SK-N-SH (cell line): Measurements from ENCODE around the gene DNASE2B. TPM values are rescaled to one million over a fixed set of nuclear protein-coding genes. Genes with fewer than 3 reads are reported as not detected.

Source experiments
- CTCF ChIA-PET: fragments of 300-600, 350-600 bp; formaldehyde crosslinking; extraction: SDS; loops from one replicate; lab custom pipeline; 2021; lab: Yijun Ruan, JAX
- POLR2A ChIA-PET: fragments of 350-600 bp; sonication (Branson Sonifier 250); formaldehyde crosslinking; extraction: SDS; loops from one replicate; lab custom pipeline; 2020; ENCODE audit warnings: antibody characterized with exemption, inconsistent platforms; lab: Yijun Ruan, JAX
- DNase-seq: peaks from one replicate; pipeline ENCODE4 v3.0.0; 2012
- H2AFZ ChIP-seq: fragments of 200-600 bp; sonication (generic); 2 replicates; pipeline ENCODE4 v1.8.1; 2016; ENCODE audit warnings: antibody characterized with exemption, mild to moderate bottlenecking, low read depth
- H3F3A ChIP-seq: fragments of 200-600 bp; sonication (generic); replicated peaks from 2 replicates; pipeline ENCODE3; 2016; ENCODE audit warnings: antibody characterized with exemption, mild to moderate bottlenecking; ENCODE audit not compliant: insufficient read depth
- H3K27ac ChIP-seq, 2 experiments: fragments of 200-500 bp in 1 of 2; fragments of 200-600 bp in 1 of 2; sonication (Bioruptor generic) in 1 of 2; sonication (generic), shearing (Covaris generic) in 1 of 2; 2 replicates each; pipeline versions ENCODE4 v1.5.1 to v1.6.1; 2014 to 2016; ENCODE audit warnings: low read depth in 2 of 2, inconsistent platforms in 1 of 2, low read length in 1 of 2, mild to moderate bottlenecking in 1 of 2, mixed read lengths in 1 of 2
- H3K27me3 ChIP-seq: fragments of 200-600 bp; sonication (generic), shearing (Covaris generic); 2 replicates; pipeline ENCODE4 v1.6.1; 2016; ENCODE audit warnings: mixed run types; ENCODE audit not compliant: insufficient read depth
- H3K36me3 ChIP-seq, 2 experiments: fragments of 200-500 bp in 1 of 2; fragments of 200-600 bp in 1 of 2; sonication (Bioruptor generic) in 1 of 2; sonication (generic) in 1 of 2; replicated peaks in 1 of 2; 2 replicates each; pipeline versions ENCODE3 to v1.5.1; 2014 to 2016; ENCODE audit warnings: low read length in 1 of 2, mild to moderate bottlenecking in 1 of 2; ENCODE audit not compliant: insufficient read depth in 2 of 2, control insufficient read depth in 1 of 2
- H3K4me1 ChIP-seq, 2 experiments: fragments of 200-500 bp in 1 of 2; fragments of 200-600 bp in 1 of 2; sonication (Bioruptor generic) in 1 of 2; sonication (generic), shearing (Covaris generic) in 1 of 2; 2 replicates each; pipeline versions ENCODE4 v1.5.1 to v1.6.1; 2014 to 2016; ENCODE audit warnings: low read depth in 1 of 2, low read length in 1 of 2, mixed run types in 1 of 2; ENCODE audit not compliant: insufficient read depth in 2 of 2, control insufficient read depth in 1 of 2
- H3K4me2 ChIP-seq: fragments of 200-600 bp; sonication (generic), shearing (Covaris generic); 2 replicates; pipeline ENCODE4 v1.6.1; 2017; ENCODE audit warnings: mixed run types
- H3K4me3 ChIP-seq, 2 experiments: fragments of 200-500 bp in 1 of 2; fragments of 200-600 bp in 1 of 2; sonication (Bioruptor generic) in 1 of 2; sonication (generic), shearing (Covaris generic) in 1 of 2; 2 replicates each; pipeline versions ENCODE4 v1.5.1 to v1.8.1; 2014 to 2016; ENCODE audit warnings: low read depth in 2 of 2, inconsistent platforms in 1 of 2, low read length in 1 of 2, mild to moderate bottlenecking in 1 of 2, mixed read lengths in 1 of 2, moderate library complexity in 1 of 2
- H3K79me2 ChIP-seq: fragments of 200-600 bp; sonication (generic); 2 replicates; pipeline ENCODE4 v1.8.1; 2017; ENCODE audit warnings: mild to moderate bottlenecking; ENCODE audit not compliant: insufficient read depth
- H3K9ac ChIP-seq: fragments of 200-600 bp; sonication (generic); 2 replicates; pipeline ENCODE4 v1.6.1; 2017; ENCODE audit warnings: mixed run types
- H3K9me2 ChIP-seq: fragments of 200-600 bp; sonication (generic); 2 replicates; pipeline ENCODE4 v1.6.1; 2017; ENCODE audit warnings: mixed run types
- H3K9me3 ChIP-seq: fragments of 200-600 bp; sonication (generic); 2 replicates; pipeline ENCODE4 v1.6.1; 2017; ENCODE audit warnings: mixed run types, mild to moderate bottlenecking, moderate library complexity
- H4K20me1 ChIP-seq: fragments of 200-600 bp; sonication (generic); 2 replicates; pipeline ENCODE4 v1.6.1; 2017; ENCODE audit warnings: mild to moderate bottlenecking, mixed run types; ENCODE audit not compliant: insufficient read depth
- EZH2phosphoT487 ChIP-seq: fragments of 200-600 bp; sonication (generic); IDR thresholded peaks from 2 replicates; pipeline ENCODE4 v1.6.1; 2017; ENCODE audit warnings: low read depth, mixed run types, mild to moderate bottlenecking, antibody characterized with exemption, moderate library complexity, borderline replicate concordance
- FOXJ3 ChIP-seq: sonication (generic); formaldehyde crosslinking; IDR thresholded peaks from 2 replicates; pipeline ENCODE4 v1.5.1; 2020; ENCODE audit warnings: mild to moderate bottlenecking, missing genetic modification reagents
- GATA2 ChIP-seq: sonication (generic); formaldehyde crosslinking; IDR thresholded peaks from 2 replicates; pipeline ENCODE4 v1.5.0; 2020; ENCODE audit warnings: mild to moderate bottlenecking, missing genetic modification reagents
- MEF2A ChIP-seq: IDR thresholded peaks from 2 replicates; pipeline ENCODE4 v1.4.0; 2012; ENCODE audit warnings: low read depth, borderline replicate concordance
- NRF1 ChIP-seq: IDR thresholded peaks from 2 replicates; pipeline ENCODE4 v1.6.1; 2012; ENCODE audit warnings: low read depth, mild to moderate bottlenecking, low read length
- RXRA ChIP-seq: IDR thresholded peaks from 2 replicates; pipeline ENCODE4 v1.4.0; 2012; ENCODE audit warnings: low read depth, mild to moderate bottlenecking, borderline replicate concordance
- USF1 ChIP-seq: IDR thresholded peaks from 2 replicates; pipeline ENCODE4 v1.4.0; 2012; ENCODE audit warnings: low read depth, borderline replicate concordance
- WGBS: methylation state at CpG from one replicate; pipeline ENCODE4 v1.1.6; 2017; ENCODE audit warnings: low lambda C conversion rate; 5-methylcytosine and 5-hydroxymethylcytosine counted together
- polyA plus RNA-seq, 3 experiments: library from polyadenylated mRNA; depleted of rRNA; stranded (reverse); fragments of >200 nt; gene quantifications; 2 replicates each; pipeline ENCODE4 v1.2.3, GENCODE V29; 2012

Gene DNASE2B
- polyA plus RNA-seq, 1 of the 3 experiments (the other 2 are of a cell fraction): 0.03 TPM

- Histone ChIP-seq H3K4me2 (no peak overlapping the region), H3K27ac (peak overlapping the region in 1 of 2 experiments; percentile 26; a peak in 1 of 4 replicates), H3K9ac (no peak overlapping the region), H3K27me3 (no peaks in the 10 kb centered on the region), H2AFZ (no peak overlapping the region), H3K9me2 (no peaks in the 10 kb centered on the region), H3K36me3 (no peaks in the 10 kb centered on the region), H3K79me2 (no peaks in the 10 kb centered on the region), H3K4me3 (no peak overlapping the region), H3K9me3 (no peaks in the 10 kb centered on the region), H3K4me1 (peaks cover 8 to 19% of the 10 kb centered on the region in 2 experiments), H3F3A (no peaks in the 10 kb centered on the region), H4K20me1 (no peaks in the 10 kb centered on the region)
- TF ChIP-seq EZH2phosphoT487: no peak
- no peak for TF ChIP-seq GATA2 (CRISPR knock-in tag)
- no peak for TF ChIP-seq RXRA
- no peak for TF ChIP-seq NRF1
- POLR2A ChIA-PET: no interaction called here
- CTCF ChIA-PET: interaction anchor here (1.0 kb wide), 1 partner anchor 21 kb away, joined by 3 read pairs; no protein-coding TSS in a partner anchor
- DNase-seq: no peak
- WGBS: 88% methylated on average over 5 of the region's 5 CpGs
Observed at GRCh38 chr1:84374991-84375696, 23.1 kb upstream of the DNASE2B start.

- no peak overlapping the region; a peak in 1 of 4 replicates for H3K27ac ChIP-seq
- no peaks in the 10 kb centered on the region for H4K20me1 ChIP-seq
- H3K4me2 ChIP-seq: no peak overlapping the region
- H3K9me3 ChIP-seq: no peaks in the 10 kb centered on the region
- H3F3A ChIP-seq: no peaks in the 10 kb centered on the region
- H3K4me1 ChIP-seq: peaks cover 8 to 19% of the 10 kb centered on the region in 2 experiments
- ChIA-PET POLR2A (no interaction called here), CTCF (interaction anchor here (1.0 kb wide), 1 partner anchor 22 kb away, joined by 3 read pairs; no protein-coding TSS in a partner anchor)
- no peaks in the 10 kb centered on the region for H3K9me2 ChIP-seq
- no peak overlapping the region for H3K9ac ChIP-seq
- H3K4me3 ChIP-seq: no peak overlapping the region
- H3K27me3 ChIP-seq: no peaks in the 10 kb centered on the region
- H3K79me2 ChIP-seq: no peaks in the 10 kb centered on the region
- 76% methylated on average over 7 of the region's 7 CpGs for WGBS
- H2AFZ ChIP-seq: no peak overlapping the region
- TF ChIP-seq FOXJ3 (CRISPR knock-in tag): no peak
- TF ChIP-seq USF1: no peak
- TF ChIP-seq MEF2A: no peak
- TF ChIP-seq EZH2phosphoT487: no peak
- no peak for DNase-seq
- no peaks in the 10 kb centered on the region for H3K36me3 ChIP-seq
Observed at GRCh38 chr1:84376000-84376910, 22.0 kb upstream of the DNASE2B start.
